H9 (cell line): ENCODE results near the gene EVX2. TPM values are rescaled to one million over a fixed set of nuclear protein-coding genes. Genes with fewer than 3 reads are reported as not detected.

Experiments used
- DNase-seq: peaks from one replicate; pipeline ENCODE4 v3.0.0-alpha.2; 2017
- H2AFZ ChIP-seq: one replicate; pipeline ENCODE4 v1.6.1; 2013; ENCODE audit warnings: mild to moderate bottlenecking, low read length, control low read depth, moderate library complexity
- H2AK5ac ChIP-seq: 2 replicates; pipeline ENCODE4 v1.6.1; 2013; ENCODE audit warnings: low read length, control low read depth, mixed read lengths; ENCODE audit not compliant: insufficient read length
- H2BK120ac ChIP-seq: one replicate; pipeline ENCODE4 v1.6.1; 2013; ENCODE audit warnings: low read depth, mild to moderate bottlenecking, low read length, control low read depth, inconsistent platforms; ENCODE audit not compliant: poor library complexity, severe bottlenecking
- H2BK12ac ChIP-seq: 2 replicates; pipeline ENCODE4 v1.6.1; 2013; ENCODE audit warnings: low read length, control low read depth, mixed read lengths, low read depth; ENCODE audit not compliant: insufficient read length
- H2BK15ac ChIP-seq: 2 replicates; pipeline ENCODE4 v1.6.1; 2013; ENCODE audit warnings: low read depth, low read length, control low read depth
- H2BK20ac ChIP-seq: one replicate; pipeline ENCODE4 v1.6.1; 2013; ENCODE audit warnings: low read depth, mild to moderate bottlenecking, low read length, control low read depth, inconsistent platforms; ENCODE audit not compliant: poor library complexity, severe bottlenecking
- H2BK5ac ChIP-seq: 2 replicates; pipeline ENCODE4 v1.6.1; 2013; ENCODE audit warnings: low read length, control low read depth, mixed read lengths; ENCODE audit not compliant: insufficient read length
- H3K14ac ChIP-seq: 2 replicates; pipeline ENCODE4 v1.6.1; 2013; ENCODE audit warnings: low read length, control low read depth; ENCODE audit not compliant: insufficient read depth
- H3K18ac ChIP-seq: 2 replicates; pipeline ENCODE4 v1.6.1; 2013; ENCODE audit warnings: low read depth, mild to moderate bottlenecking, mixed read lengths, low read length, control low read depth; ENCODE audit not compliant: insufficient read length
- H3K23ac ChIP-seq: 2 replicates; pipeline ENCODE4 v1.6.1; 2013; ENCODE audit warnings: low read length, control low read depth, mixed read lengths, low read depth; ENCODE audit not compliant: insufficient read length
- H3K23me2 ChIP-seq: 2 replicates; pipeline ENCODE4 v1.6.1; 2013; ENCODE audit warnings: low read depth, mild to moderate bottlenecking, mixed read lengths, low read length, control low read depth; ENCODE audit not compliant: insufficient read length, poor library complexity, severe bottlenecking
- H3K27ac ChIP-seq: 2 replicates; pipeline ENCODE4 v1.5.1; 2013; ENCODE audit warnings: low read length, control low read depth, mixed read lengths, low read depth; ENCODE audit not compliant: insufficient read length
- H3K27me3 ChIP-seq: 2 replicates; pipeline ENCODE4 v1.6.1; 2013; ENCODE audit warnings: low read length, control low read depth, inconsistent platforms; ENCODE audit not compliant: insufficient read depth
- H3K4ac ChIP-seq: 2 replicates; pipeline ENCODE4 v1.6.1; 2013; ENCODE audit warnings: low read depth, mild to moderate bottlenecking, control low read depth, inconsistent platforms, low read length, moderate library complexity
- H3K4me1 ChIP-seq: 2 replicates; pipeline ENCODE4 v1.6.1; 2013; ENCODE audit warnings: low read length, control low read depth, inconsistent platforms; ENCODE audit not compliant: insufficient read depth
- H3K4me2 ChIP-seq: 2 replicates; pipeline ENCODE4 v1.6.1; 2013; ENCODE audit warnings: low read length, control low read depth, mixed read lengths; ENCODE audit not compliant: insufficient read length, insufficient read depth
- H3K56ac ChIP-seq: 2 replicates; pipeline ENCODE4 v1.6.1; 2013; ENCODE audit warnings: low read depth, mild to moderate bottlenecking, mixed read lengths, low read length, control low read depth; ENCODE audit not compliant: insufficient read length
- H3K79me1 ChIP-seq: 2 replicates; pipeline ENCODE4 v1.6.1; 2013; ENCODE audit warnings: low read depth, mild to moderate bottlenecking, moderate library complexity, low read length, control low read depth, inconsistent platforms; ENCODE audit not compliant: insufficient read depth, poor library complexity, severe bottlenecking
- H3K79me2 ChIP-seq: 2 replicates; pipeline ENCODE4 v1.6.1; 2013; ENCODE audit warnings: low read length, control low read depth, inconsistent platforms; ENCODE audit not compliant: insufficient read depth
- H3K9ac ChIP-seq: 2 replicates; pipeline ENCODE4 v1.6.1; 2013; ENCODE audit warnings: low read length, control low read depth, mixed read lengths; ENCODE audit not compliant: insufficient read length; ENCODE audit errors: extremely low read depth
- H3K9me3 ChIP-seq: one replicate; pipeline ENCODE4 v1.6.1; 2013; ENCODE audit warnings: low read depth, low read length, inconsistent platforms; ENCODE audit not compliant: control insufficient read depth
- H3T11ph ChIP-seq: one replicate; pipeline ENCODE4 v1.6.1; 2013; ENCODE audit warnings: mild to moderate bottlenecking, low read length, control low read depth, inconsistent platforms
- H4K20me1 ChIP-seq: one replicate; pipeline ENCODE4 v1.6.1; 2013; ENCODE audit not compliant: control insufficient read depth, insufficient read length, insufficient read depth
- H4K5ac ChIP-seq: 2 replicates; pipeline ENCODE4 v1.6.1; 2013; ENCODE audit warnings: low read depth, mild to moderate bottlenecking, mixed read lengths, low read length, control low read depth; ENCODE audit not compliant: insufficient read length
- H4K8ac ChIP-seq: replicated peaks from 2 replicates; pipeline ENCODE4 v1.6.1; 2013; ENCODE audit warnings: low read length, control low read depth, mixed read lengths, low read depth; ENCODE audit not compliant: insufficient read length
- H4K91ac ChIP-seq: 2 replicates; pipeline ENCODE4 v1.6.1; 2013; ENCODE audit warnings: low read depth, mild to moderate bottlenecking, moderate library complexity, mixed read lengths, low read length, control low read depth; ENCODE audit not compliant: insufficient read length
- H3K27ac Mint-ChIP-seq, 3 experiments: 2 replicates in 2 of 3; 3 replicates in 1 of 3; pipeline ENCODE4 v1.8.0; 2020 to 2021; ENCODE audit warnings: mixed read lengths in 3 of 3, mild to moderate bottlenecking in 1 of 3, moderate library complexity in 1 of 3
- H3K27me3 Mint-ChIP-seq: 2 replicates; pipeline ENCODE4 v1.8.0; 2021; ENCODE audit warnings: low read depth, mild to moderate bottlenecking, moderate library complexity, mixed read lengths
- H3K36me3 Mint-ChIP-seq, 3 experiments: 2 replicates in 2 of 3; 3 replicates in 1 of 3; pipeline ENCODE4 v1.8.0; 2020 to 2021; ENCODE audit warnings: low read depth in 3 of 3, mixed read lengths in 3 of 3; ENCODE audit not compliant: insufficient read depth in 1 of 3
- H3K4me1 Mint-ChIP-seq, 2 experiments: 2 replicates each; pipeline ENCODE4 v1.8.0; 2020; ENCODE audit warnings: mixed read lengths in 2 of 2
- H3K4me3 Mint-ChIP-seq, 2 experiments: 2 replicates in 1 of 2; 3 replicates in 1 of 2; pipeline ENCODE4 v1.8.0; 2020 to 2021; ENCODE audit warnings: mild to moderate bottlenecking in 2 of 2, mixed read lengths in 2 of 2, moderate library complexity in 1 of 2
- H3K9me3 Mint-ChIP-seq, 2 experiments: 2 replicates in 1 of 2; 3 replicates in 1 of 2; pipeline ENCODE4 v1.8.0; 2020; ENCODE audit warnings: mild to moderate bottlenecking in 2 of 2, mixed read lengths in 2 of 2, moderate library complexity in 1 of 2
- CTCF ChIP-seq: fragments of 200-600 bp; sonication (generic); conservative IDR thresholded peaks from 3 replicates; pipeline ENCODE4 v1.8.0; 2021; ENCODE audit warnings: antibody characterized with exemption, mild to moderate bottlenecking
- WGBS: extraction: QIAGEN DNeasy Blood & Tissue Kit; methylation state at CpG from one replicate; pipeline ENCODE4 v1.1.7; 2013; ENCODE audit warnings: missing lambda C conversion rate, low lambda C conversion rate, mixed read lengths; ENCODE audit not compliant: insufficient read length; ENCODE audit errors: extremely low coverage; 5-methylcytosine and 5-hydroxymethylcytosine counted together
- total RNA-seq: library from RNA; stranded (reverse); gene quantifications from 2 replicates; pipeline ENCODE4 v1.2.1, GENCODE V29; 2021

EVX2 gene
- total RNA-seq, 1 experiment from 2014 or later = not detected

- Histone ChIP-seq H4K91ac (no peak overlapping the region), H3K23ac (no peak overlapping the region), H3K18ac (no peak overlapping the region), H3K4me1 (no peaks in the 10 kb centered on the region), H4K8ac (no peak overlapping the region), H3K4me2 (no peak overlapping the region), H2AFZ (no peak overlapping the region), H4K5ac (no peak overlapping the region), H3K4ac (no peak overlapping the region), H3K14ac (no peak overlapping the region), H2BK20ac (no peak overlapping the region), H3K23me2 (peaks cover 5% of the 10 kb centered on the region), H3K9ac (no peak overlapping the region), H3K79me1 (no peaks in the 10 kb centered on the region), H3K27me3 (peaks cover 93% of the 10 kb centered on the region), H3K9me3 (no peaks in the 10 kb centered on the region), H2BK5ac (no peak overlapping the region), H4K20me1 (no peaks in the 10 kb centered on the region), H3K56ac (no peak overlapping the region), H3T11ph (no peak overlapping the region), H2BK15ac (no peak overlapping the region), H2BK120ac (no peak overlapping the region), H2BK12ac (no peak overlapping the region), H2AK5ac (no peak overlapping the region), H3K27ac (no peak overlapping the region), H3K79me2 (no peaks in the 10 kb centered on the region)
- Mint-ChIP-seq H3K4me3 (no peak overlapping the region), H3K27me3 (peaks cover 96% of the 10 kb centered on the region), H3K36me3 (no peaks in the 10 kb centered on the region; a peak in 2 of 7 replicates), H3K27ac (no peak overlapping the region), H3K9me3 (peaks cover 5 to 15% of the 10 kb centered on the region in 2 experiments; a peak in 4 of 5 replicates), H3K4me1 (peaks cover 21 to 40% of the 10 kb centered on the region in 2 experiments)
- WGBS = no CpG with 5 or more reads among the region's 7 CpGs
- TF ChIP-seq CTCF = no peak
- DNase-seq = peak; percentile 22
Observed at GRCh38 chr2:176103194-176103593, 19.4 kb upstream of the EVX2 start.
